Tibial nerve (tissue), 4 donors: ENCODE measurements around the gene UBE2J2. TPM values are rescaled to one million over a fixed set of nuclear protein-coding genes. Genes with fewer than 3 reads are reported as not detected.

Experiments
- DNase-seq, 2 donors: peaks; one replicate each; pipeline ENCODE4 v3.0.0-alpha.2; 2019; ENCODE audit warnings: low spot score in 2 of 2
- H3K27ac ChIP-seq, 4 donors: fragments of 200-600 bp; sonication (generic) in 3 of 4; one replicate each; pipeline ENCODE4 v1.5.1; 2017 to 2019; ENCODE audit warnings: mild to moderate bottlenecking in 1 of 4
- H3K27me3 ChIP-seq, 2 donors: fragments of 200-600 bp; sonication (generic) in 1 of 2; one replicate each; pipeline versions ENCODE4 v1.5.1 to v1.6.0; 2017 to 2019
- H3K36me3 ChIP-seq, 3 donors: fragments of 200-600 bp; sonication (generic); one replicate each; pipeline ENCODE4 v1.5.1; 2018 to 2019
- H3K4me1 ChIP-seq, 4 donors: fragments of 200-600 bp; sonication (generic) in 3 of 4; one replicate each; pipeline ENCODE4 v1.5.1; 2017 to 2019
- H3K4me3 ChIP-seq, 4 donors: fragments of 200-600 bp; sonication (generic) in 3 of 4; one replicate each; pipeline ENCODE4 v1.5.1; 2017 to 2019; ENCODE audit warnings: mild to moderate bottlenecking in 1 of 4, moderate library complexity in 1 of 4
- H3K9me3 ChIP-seq, 4 donors: fragments of 200-600 bp; sonication (generic) in 3 of 4; one replicate each; pipeline ENCODE4 v1.5.1; 2017 to 2019
- EP300 ChIP-seq, 2 donors: sonication (generic); formaldehyde crosslinking; IDR thresholded peaks; one replicate each; pipeline ENCODE4 v1.6.1; 2017; ENCODE audit warnings: antibody characterized with exemption in 2 of 2, mild to moderate bottlenecking in 1 of 2
- POLR2A ChIP-seq, 2 donors: fragments of 450-650 bp; IDR thresholded peaks; one replicate each; pipeline ENCODE4 v1.6.1; 2017; ENCODE audit warnings: antibody characterized with exemption in 2 of 2, mild to moderate bottlenecking in 2 of 2, moderate library complexity in 2 of 2
- WGBS, 2 donors: methylation state at CpG; one replicate each; pipeline ENCODE4 v1.1.5; 2018; 5-methylcytosine and 5-hydroxymethylcytosine counted together
- total RNA-seq, 4 donors: library from RNA; depleted of rRNA; stranded (reverse); fragments of >200 nt; gene quantifications; one replicate each; pipeline ENCODE4 v1.1.0, GENCODE V29; 2016
- TF ChIP-seq, protein P1 (sequence below), 5 experiments: fragments of 200-600 bp in 3 of 5; fragments of 450-650 bp in 2 of 5; sonication (generic) in 3 of 5; IDR thresholded peaks; one replicate each; pipeline ENCODE4 v1.5.1; 2016 to 2019; ENCODE audit warnings: antibody characterized with exemption in 5 of 5, mild to moderate bottlenecking in 3 of 5, moderate library complexity in 2 of 5

The UBE2J2 gene
- total RNA-seq, 4 donors from 2014 or later = 42.2 to 61.0 (median 53.5) TPM

DNA sequence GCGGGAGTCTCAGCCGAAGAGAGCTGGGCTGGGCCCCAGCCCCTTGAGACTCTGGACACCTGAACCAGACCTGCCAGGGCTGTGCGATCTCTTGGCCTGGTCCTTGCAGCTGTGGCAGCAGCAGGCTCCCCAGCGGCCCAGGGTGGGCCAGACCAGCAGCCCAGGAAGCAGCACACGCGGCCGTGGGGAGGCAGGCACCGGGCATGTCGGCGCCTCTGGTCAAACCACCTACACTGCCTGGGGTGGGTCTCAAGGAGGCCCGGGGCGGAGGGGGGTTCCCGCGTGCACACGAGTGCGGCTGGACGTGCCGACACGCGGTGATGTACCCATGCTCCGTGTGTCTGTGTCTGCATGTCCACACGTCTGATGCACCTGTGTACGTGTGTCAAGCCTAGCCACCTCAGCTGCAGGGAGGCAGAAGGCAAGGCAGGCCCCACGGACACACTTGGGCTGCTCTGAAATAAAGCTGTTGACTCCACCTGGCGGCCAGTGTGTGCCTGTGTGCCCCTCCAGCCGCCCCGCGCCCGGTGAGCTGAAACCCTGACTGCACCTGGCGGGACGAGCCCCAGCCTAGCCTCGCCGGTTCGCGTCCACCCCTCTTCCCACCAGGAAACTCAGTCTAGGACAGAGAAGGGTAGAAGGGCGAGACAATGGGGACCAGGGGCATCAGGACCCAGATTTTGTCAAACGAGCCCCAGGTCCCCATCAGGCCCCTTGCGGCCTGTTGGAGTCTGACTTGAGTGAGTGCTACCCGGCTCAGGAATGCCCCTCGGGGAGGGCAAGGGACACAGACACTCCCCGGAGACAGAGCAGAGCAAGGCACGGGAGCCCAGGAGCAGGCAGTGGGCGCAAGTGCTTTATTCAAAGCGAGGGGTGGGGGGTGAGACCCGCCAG lies 18.1 kb upstream of the UBE2J2 start:
- DNase-seq = peak in 1 of 2 donors; percentile 48
- H3K27me3 ChIP-seq = peaks cover 0 to 4% of the 10 kb centered on the region in 2 donors
- WGBS, 2 donors = 62 to 65% methylated on average over 20 to 34 of the region's 45 CpGs
- H3K4me3 ChIP-seq = no peak overlapping the region
- H3K9me3 ChIP-seq = no peaks in the 10 kb centered on the region
- peaks cover 0 to 18% (median 3%) of the 10 kb centered on the region in 4 donors for H3K4me1 ChIP-seq
- TF ChIP-seq, protein P1, sequence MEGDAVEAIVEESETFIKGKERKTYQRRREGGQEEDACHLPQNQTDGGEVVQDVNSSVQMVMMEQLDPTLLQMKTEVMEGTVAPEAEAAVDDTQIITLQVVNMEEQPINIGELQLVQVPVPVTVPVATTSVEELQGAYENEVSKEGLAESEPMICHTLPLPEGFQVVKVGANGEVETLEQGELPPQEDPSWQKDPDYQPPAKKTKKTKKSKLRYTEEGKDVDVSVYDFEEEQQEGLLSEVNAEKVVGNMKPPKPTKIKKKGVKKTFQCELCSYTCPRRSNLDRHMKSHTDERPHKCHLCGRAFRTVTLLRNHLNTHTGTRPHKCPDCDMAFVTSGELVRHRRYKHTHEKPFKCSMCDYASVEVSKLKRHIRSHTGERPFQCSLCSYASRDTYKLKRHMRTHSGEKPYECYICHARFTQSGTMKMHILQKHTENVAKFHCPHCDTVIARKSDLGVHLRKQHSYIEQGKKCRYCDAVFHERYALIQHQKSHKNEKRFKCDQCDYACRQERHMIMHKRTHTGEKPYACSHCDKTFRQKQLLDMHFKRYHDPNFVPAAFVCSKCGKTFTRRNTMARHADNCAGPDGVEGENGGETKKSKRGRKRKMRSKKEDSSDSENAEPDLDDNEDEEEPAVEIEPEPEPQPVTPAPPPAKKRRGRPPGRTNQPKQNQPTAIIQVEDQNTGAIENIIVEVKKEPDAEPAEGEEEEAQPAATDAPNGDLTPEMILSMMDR (IDR thresholded peaks at IDR 0.05) = peak; percentile 22 to 83 (median 42)
- no peak for TF ChIP-seq EP300 (IDR thresholded peaks at IDR 0.05)
- H3K27ac ChIP-seq = no peak overlapping the region
- H3K36me3 ChIP-seq = peaks cover 0 to 46% (median 0%) of the 10 kb centered on the region in 3 donors

DNA sequence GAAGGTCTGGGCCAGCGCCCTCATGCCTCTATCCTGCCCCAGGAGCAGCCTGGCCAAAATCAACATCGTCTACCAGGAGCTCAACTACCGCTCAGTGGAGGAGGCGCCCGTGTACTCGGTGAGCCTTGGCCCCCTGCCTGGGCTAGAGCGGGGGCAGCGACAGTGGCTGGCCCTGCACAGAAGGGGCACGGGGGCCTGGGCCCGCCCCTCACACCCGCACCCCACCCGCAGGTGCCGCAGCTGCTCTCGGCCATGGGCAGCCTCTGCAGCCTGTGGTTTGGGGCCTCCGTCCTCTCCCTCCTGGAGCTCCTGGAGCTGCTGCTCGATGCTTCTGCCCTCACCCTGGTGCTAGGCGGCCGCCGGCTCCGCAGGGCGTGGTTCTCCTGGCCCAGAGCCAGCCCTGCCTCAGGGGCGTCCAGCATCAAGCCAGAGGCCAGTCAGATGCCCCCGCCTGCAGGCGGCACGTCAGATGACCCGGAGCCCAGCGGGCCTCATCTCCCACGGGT lies 17.4 kb upstream of the UBE2J2 start:
- H3K4me3 ChIP-seq = no peak overlapping the region
- no peak overlapping the region for H3K27ac ChIP-seq
- TF ChIP-seq EP300 (IDR thresholded peaks at IDR 0.05) (no peak), POLR2A (IDR thresholded peaks at IDR 0.05) (no peak)
- TF ChIP-seq, protein P1 (IDR thresholded peaks at IDR 0.05) = no peak
- peaks cover 0 to 11% of the 10 kb centered on the region in 2 donors for H3K27me3 ChIP-seq
- whole genome bisulfite sequencing, 2 donors = 47 to 55% methylated on average over 16 to 28 of the region's 28 CpGs
- no peaks in the 10 kb centered on the region for H3K9me3 ChIP-seq
- no peak for DNase-seq
- H3K36me3 ChIP-seq = peaks cover 0 to 39% (median 0%) of the 10 kb centered on the region in 3 donors
- H3K4me1 ChIP-seq = peaks cover 0 to 18% (median 3%) of the 10 kb centered on the region in 4 donors

DNA sequence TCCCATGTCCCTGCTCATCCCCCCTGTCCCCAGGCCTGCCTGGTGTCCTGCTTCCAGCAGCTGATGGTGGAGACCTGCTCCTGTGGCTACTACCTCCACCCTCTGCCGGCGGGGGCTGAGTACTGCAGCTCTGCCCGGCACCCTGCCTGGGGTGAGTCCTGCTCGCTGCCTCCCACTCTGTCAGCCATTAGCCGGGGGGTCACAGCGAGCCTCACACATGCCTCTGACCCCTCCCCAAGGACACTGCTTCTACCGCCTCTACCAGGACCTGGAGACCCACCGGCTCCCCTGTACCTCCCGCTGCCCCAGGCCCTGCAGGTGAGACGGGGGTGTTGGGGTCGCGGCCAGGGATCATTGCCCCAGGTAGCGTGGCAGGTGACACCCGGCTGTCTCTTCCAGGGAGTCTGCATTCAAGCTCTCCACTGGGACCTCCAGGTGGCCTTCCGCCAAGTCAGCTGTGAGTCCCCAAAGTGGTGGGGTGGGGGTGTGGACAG lies 16.6 kb upstream of the UBE2J2 start:
- peaks cover 0 to 31% (median 0%) of the 10 kb centered on the region in 3 donors for H3K36me3 ChIP-seq
- 60 to 64% methylated on average over 13 to 15 of the region's 15 CpGs for WGBS, 2 donors
- TF ChIP-seq POLR2A (IDR thresholded peaks at IDR 0.05) (no peak), EP300 (IDR thresholded peaks at IDR 0.05) (no peak)
- TF ChIP-seq, protein P1 (IDR thresholded peaks at IDR 0.05) = peak; percentile 38 to 66 (median 45)
- H3K9me3 ChIP-seq = no peaks in the 10 kb centered on the region
- H3K4me3 ChIP-seq = no peak overlapping the region
- H3K27ac ChIP-seq = no peak overlapping the region
- peaks cover 0 to 19% of the 10 kb centered on the region in 2 donors for H3K27me3 ChIP-seq
- peaks cover 0 to 18% (median 3%) of the 10 kb centered on the region in 4 donors for H3K4me1 ChIP-seq
- no peak for DNase-seq

DNA sequence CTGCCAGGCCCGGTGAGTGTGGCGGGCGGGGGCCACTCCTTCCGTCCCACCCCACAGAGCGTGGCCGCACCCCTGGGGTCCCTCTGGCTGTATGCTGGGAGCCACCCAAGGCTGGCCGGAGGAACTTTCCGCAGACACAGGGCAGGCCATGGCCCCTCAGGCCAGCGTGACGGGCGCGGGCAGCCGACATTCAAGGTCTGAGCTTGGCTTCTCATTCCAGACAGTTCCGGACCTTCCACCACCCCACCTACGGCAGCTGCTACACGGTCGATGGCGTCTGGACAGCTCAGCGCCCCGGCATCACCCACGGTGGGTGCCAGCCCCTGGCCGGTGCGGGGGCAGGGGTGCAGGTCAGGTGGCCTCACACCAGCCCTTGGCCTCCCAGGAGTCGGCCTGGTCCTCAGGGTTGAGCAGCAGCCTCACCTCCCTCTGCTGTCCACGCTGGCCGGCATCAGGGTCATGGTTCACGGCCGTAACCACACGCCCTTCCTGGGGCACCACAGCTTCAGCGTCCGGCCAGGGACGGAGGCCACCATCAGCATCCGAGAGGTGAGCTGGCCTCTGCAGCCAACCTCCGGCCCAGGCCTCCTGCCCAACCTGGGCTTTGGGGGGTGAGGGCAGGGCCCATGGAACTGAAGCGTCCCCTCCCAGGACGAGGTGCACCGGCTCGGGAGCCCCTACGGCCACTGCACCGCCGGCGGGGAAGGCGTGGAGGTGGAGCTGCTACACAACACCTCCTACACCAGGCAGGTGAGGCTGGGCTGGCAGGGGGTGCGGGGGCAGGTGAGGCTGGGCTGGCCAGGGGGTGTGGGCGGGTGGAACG lies 13.8 kb upstream of the UBE2J2 start:
- peaks cover 0 to 3% (median 0%) of the 10 kb centered on the region in 3 donors for H3K36me3 ChIP-seq
- DNase-seq = no peak
- peaks cover 0 to 23% of the 10 kb centered on the region in 2 donors for H3K27me3 ChIP-seq
- H3K4me3 ChIP-seq = no peak overlapping the region
- TF ChIP-seq, protein P1 (IDR thresholded peaks at IDR 0.05) = no peak
- TF ChIP-seq EP300 (IDR thresholded peaks at IDR 0.05) = no peak
- no peak for TF ChIP-seq POLR2A (IDR thresholded peaks at IDR 0.05)
- 87 to 91% methylated on average over 25 to 26 of the region's 46 CpGs for WGBS, 2 donors
- no peaks in the 10 kb centered on the region for H3K9me3 ChIP-seq
- H3K27ac ChIP-seq = no peak overlapping the region
- H3K4me1 ChIP-seq = peaks cover 0 to 18% (median 3%) of the 10 kb centered on the region in 4 donors
